SJCRH30 (cell line): ENCODE results near the gene RSAD2. TPM values are rescaled to one million over a fixed set of nuclear protein-coding genes. Genes with fewer than 3 reads are reported as not detected.
"Not testable (repeated sequence)": the region's sequence is repeated elsewhere in the genome, so short reads cannot be mapped to it uniquely, and the experiment has no call there.

Experiments used
- DNase-seq, 2 experiments: peaks; one replicate each; pipeline ENCODE4 v3.0.0-alpha.2; 2015 to 2020
- H3K27ac ChIP-seq: fragments of 250-450 bp; sonication (Bioruptor Pico); 2 replicates; pipeline ENCODE4 v1.5.1; 2020; ENCODE audit warnings: mild to moderate bottlenecking, moderate library complexity
- H3K27me3 ChIP-seq: fragments of 250-450 bp; sonication (Bioruptor Pico); 2 replicates; pipeline ENCODE4 v1.5.1; 2020; ENCODE audit warnings: mild to moderate bottlenecking, moderate library complexity
- H3K36me3 ChIP-seq: fragments of 250-450 bp; sonication (Bioruptor Pico); 2 replicates; pipeline ENCODE4 v1.5.1; 2020; ENCODE audit warnings: mild to moderate bottlenecking, moderate library complexity
- H3K4me1 ChIP-seq: fragments of 250-450 bp; sonication (Bioruptor Pico); 2 replicates; pipeline ENCODE4 v1.5.1; 2020; ENCODE audit warnings: mild to moderate bottlenecking, moderate library complexity
- H3K4me3 ChIP-seq: fragments of 250-450 bp; sonication (Bioruptor Pico); 2 replicates; pipeline ENCODE4 v1.5.1; 2020; ENCODE audit warnings: mild to moderate bottlenecking, moderate library complexity
- H3K9me3 ChIP-seq: fragments of 250-450 bp; sonication (Bioruptor Pico); replicated peaks from 2 replicates; pipeline ENCODE4 v1.5.1; 2020; ENCODE audit warnings: mild to moderate bottlenecking, moderate library complexity
- total RNA-seq: library from RNA; depleted of rRNA; stranded (reverse); fragments of >200 nt; shearing (Covaris generic); gene quantifications from 2 replicates; pipeline ENCODE4 v1.2.3, GENCODE V29; 2014

RSAD2 gene
- total RNA-seq, 1 experiment from 2014 or later: not detected

GRCh38 chr2:6878549-6878948 lies 972 bp downstream of the RSAD2 start:
- DNase-seq: no peak
- Histone ChIP-seq H3K36me3 (no peaks in the 10 kb centered on the region), H3K27me3 (no peaks in the 10 kb centered on the region), H3K9me3 (peaks cover 12% of the 10 kb centered on the region), H3K4me3 (no peak overlapping the region), H3K27ac (no peak overlapping the region), H3K4me1 (no peaks in the 10 kb centered on the region)

- Histone ChIP-seq H3K36me3 (no peaks in the 10 kb centered on the region), H3K27ac (no peak overlapping the region), H3K4me3 (no peak overlapping the region), H3K4me1 (no peaks in the 10 kb centered on the region), H3K27me3 (no peaks in the 10 kb centered on the region), H3K9me3 (peaks cover 12% of the 10 kb centered on the region)
- no peak for DNase-seq
Measured at GRCh38 chr2:6879011-6879410, 1.4 kb downstream of the RSAD2 start.

- Histone ChIP-seq H3K36me3 (no peaks in the 10 kb centered on the region), H3K27me3 (no peaks in the 10 kb centered on the region), H3K4me1 (no peaks in the 10 kb centered on the region), H3K27ac (no peak overlapping the region), H3K9me3 (peaks cover 8% of the 10 kb centered on the region), H3K4me3 (no peak overlapping the region)
- DNase-seq: no peak
Measured at GRCh38 chr2:6880200-6880733, 2.7 kb downstream of the RSAD2 start.

DNA sequence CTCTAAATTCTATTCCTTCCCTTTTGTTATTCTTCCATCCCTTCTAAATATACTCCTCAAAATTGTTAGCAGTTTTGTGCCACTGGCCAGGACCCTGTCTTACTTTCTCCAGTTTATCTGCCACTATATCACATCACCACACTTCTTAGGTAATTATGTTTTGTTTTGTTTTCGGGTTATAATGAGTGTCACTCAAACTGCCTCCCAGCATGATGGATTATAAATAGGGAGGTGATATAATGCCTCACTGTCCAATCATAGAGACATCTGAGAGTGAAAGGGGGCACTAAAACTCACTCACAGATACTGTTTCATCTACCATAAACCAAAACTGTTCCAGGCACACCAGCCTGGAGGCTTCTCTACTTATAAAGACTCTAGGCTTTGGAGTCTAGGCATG lies 3.5 kb downstream of the RSAD2 start:
- Histone ChIP-seq H3K27ac (no peak overlapping the region), H3K36me3 (no peaks in the 10 kb centered on the region)

GRCh38 chr2:6881516-6881915 lies 3.9 kb downstream of the RSAD2 start:
- Histone ChIP-seq H3K4me1 (no peaks in the 10 kb centered on the region), H3K9me3 (peaks cover 8% of the 10 kb centered on the region), H3K27me3 (no peaks in the 10 kb centered on the region), H3K27ac (no peak overlapping the region), H3K4me3 (no peak overlapping the region), H3K36me3 (no peaks in the 10 kb centered on the region)
- DNase-seq: no peak

More for the DNA sequence above, 3.5 kb downstream of the RSAD2 start:
- H3K9me3 ChIP-seq: peaks cover 8% of the 10 kb centered on the region
- H3K4me3 ChIP-seq: no peak overlapping the region
- DNase-seq: no peak
- H3K4me1 ChIP-seq: no peaks in the 10 kb centered on the region
- no peaks in the 10 kb centered on the region for H3K27me3 ChIP-seq

GRCh38 chr2:6883448-6884122 lies 6.0 kb downstream of the RSAD2 start:
- Histone ChIP-seq H3K4me1 (no peaks in the 10 kb centered on the region), H3K27ac (no peak overlapping the region), H3K9me3 (peaks cover 8% of the 10 kb centered on the region), H3K27me3 (no peaks in the 10 kb centered on the region), H3K36me3 (no peaks in the 10 kb centered on the region), H3K4me3 (no peak overlapping the region)
- no peak for DNase-seq

GRCh38 chr2:6885551-6885950 lies 8.0 kb downstream of the RSAD2 start:
- no peaks in the 10 kb centered on the region for H3K9me3 ChIP-seq

DNA sequence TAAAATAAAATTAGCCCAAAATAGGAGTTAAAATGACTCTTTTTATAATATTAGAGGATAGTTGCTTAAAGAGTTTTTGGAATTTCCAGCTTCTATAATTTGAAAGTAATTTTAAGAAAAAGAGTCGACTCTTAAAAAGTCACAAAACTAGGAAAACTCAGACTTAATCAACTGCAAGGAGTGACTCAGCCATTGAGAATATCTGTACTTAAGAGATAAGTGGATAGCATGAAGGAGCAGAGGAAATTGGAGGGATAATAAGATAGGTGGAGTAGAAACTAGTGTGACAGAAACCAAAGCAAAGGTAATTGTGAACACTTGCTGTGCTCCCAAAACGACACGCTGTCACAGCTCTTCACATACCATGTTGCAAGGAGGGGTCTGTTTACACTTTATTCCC lies 8.4 kb downstream of the RSAD2 start:
- no peaks in the 10 kb centered on the region for H3K9me3 ChIP-seq
- DNase-seq: no peak
- no peaks in the 10 kb centered on the region for H3K36me3 ChIP-seq
- H3K27ac ChIP-seq: no peak overlapping the region
- no peaks in the 10 kb centered on the region for H3K27me3 ChIP-seq
- H3K4me1 ChIP-seq: no peaks in the 10 kb centered on the region
- no peak overlapping the region for H3K4me3 ChIP-seq

More at GRCh38 chr2:6885551-6885950, 8.0 kb downstream of the RSAD2 start:
- Histone ChIP-seq H3K4me3 (no peak overlapping the region), H3K4me1 (no peaks in the 10 kb centered on the region), H3K36me3 (no peaks in the 10 kb centered on the region), H3K27ac (no peak overlapping the region), H3K27me3 (no peaks in the 10 kb centered on the region)
- no peak for DNase-seq

- Histone ChIP-seq H3K27ac (no peak overlapping the region), H3K4me1 (no peaks in the 10 kb centered on the region), H3K4me3 (no peak overlapping the region), H3K36me3 (no peaks in the 10 kb centered on the region), H3K9me3 (no peaks in the 10 kb centered on the region), H3K27me3 (no peaks in the 10 kb centered on the region)
- no peak for DNase-seq
Measured at GRCh38 chr2:6887751-6888192, 10.2 kb downstream of the RSAD2 start.

GRCh38 chr2:6888724-6889123 lies 11.1 kb downstream of the RSAD2 start:
- Histone ChIP-seq H3K27me3 (no peaks in the 10 kb centered on the region), H3K36me3 (no peaks in the 10 kb centered on the region), H3K9me3 (no peaks in the 10 kb centered on the region), H3K4me1 (no peaks in the 10 kb centered on the region), H3K27ac (no peak overlapping the region), H3K4me3 (no peak overlapping the region)
- DNase-seq: no peak

DNA sequence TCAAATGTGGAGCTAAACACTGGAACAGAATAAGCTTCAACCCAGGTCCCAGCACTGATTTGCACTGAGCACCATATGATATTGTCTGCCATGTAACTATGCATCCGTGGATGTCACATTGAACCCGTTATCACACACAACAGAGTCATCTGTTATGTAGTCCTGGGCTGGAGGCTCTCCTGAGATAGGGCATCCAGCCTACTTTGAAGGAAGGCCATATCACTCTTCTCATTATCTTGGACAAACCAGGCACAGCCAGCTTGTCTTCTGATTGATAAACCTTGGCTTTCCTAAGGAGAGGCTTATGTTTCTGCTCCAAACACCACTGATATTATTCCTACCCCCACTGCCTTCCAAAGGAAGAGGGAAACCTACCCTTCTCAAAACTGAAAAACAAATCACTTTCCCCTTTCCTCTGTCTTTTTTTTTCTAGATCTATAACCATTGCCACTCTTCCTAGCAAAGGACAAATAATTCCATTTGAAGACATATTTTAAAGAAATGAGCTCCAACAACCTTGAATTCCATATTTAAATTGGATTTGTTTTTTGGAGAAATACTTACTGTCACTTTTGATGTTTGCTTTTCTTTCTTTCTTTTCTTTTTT lies 16.4 kb downstream of the RSAD2 start:
- Histone ChIP-seq H3K27ac (no peak overlapping the region), H3K4me1 (no peaks in the 10 kb centered on the region), H3K9me3 (no peaks in the 10 kb centered on the region), H3K27me3 (no peaks in the 10 kb centered on the region), H3K36me3 (no peaks in the 10 kb centered on the region), H3K4me3 (no peak overlapping the region)
- DNase-seq: no peak

DNA sequence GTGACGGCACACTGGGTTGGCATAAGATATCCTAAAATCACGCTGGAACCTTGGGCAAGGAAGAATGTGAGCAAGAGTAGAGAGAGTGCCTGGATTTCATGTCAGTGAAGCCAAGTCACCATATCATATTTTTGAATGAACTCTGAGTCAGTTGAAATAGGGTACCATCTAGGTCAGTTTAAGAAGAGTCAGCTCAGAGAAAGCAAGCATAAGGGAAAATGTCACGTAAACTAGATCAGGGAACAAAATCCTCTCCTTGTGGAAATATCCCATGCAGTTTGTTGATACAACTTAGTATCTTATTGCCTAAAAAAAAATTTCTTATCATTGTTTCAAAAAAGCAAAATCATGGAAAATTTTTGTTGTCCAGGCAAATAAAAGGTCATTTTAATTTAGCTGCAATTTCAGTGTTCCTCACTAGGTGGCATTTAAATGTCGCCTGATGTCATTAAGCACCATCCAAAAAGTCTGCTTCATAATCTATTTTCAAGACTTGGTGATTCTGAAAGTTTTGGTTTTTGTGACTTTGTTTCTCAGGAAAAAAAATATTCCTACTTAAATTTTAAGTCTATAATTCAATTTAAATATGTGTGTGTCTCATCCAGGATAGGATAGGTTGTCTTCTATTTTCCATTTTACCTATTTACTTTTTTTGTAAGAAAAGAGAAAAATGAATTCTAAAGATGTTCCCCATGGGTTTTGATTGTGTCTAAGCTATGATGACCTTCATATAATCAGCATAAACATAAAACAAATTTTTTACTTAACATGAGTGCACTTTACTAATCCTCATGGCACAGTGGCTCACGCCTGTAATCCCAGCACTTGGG lies 19.6 kb downstream of the RSAD2 start:
- Histone ChIP-seq H3K9me3 (no peaks in the 10 kb centered on the region; the same call in 1 of the 2 replicates), H3K27ac (no peak overlapping the region), H3K4me1 (0 out of 2 replicates have a peak, but pooled peaks cover 3% of the 10 kb centered on the region), H3K4me3 (no peak overlapping the region), H3K36me3 (no peaks in the 10 kb centered on the region), H3K27me3 (no peaks in the 10 kb centered on the region)
- peak in 1 of 2 experiments; percentile 56 for DNase-seq

GRCh38 chr2:6902581-6902980 lies 25.0 kb downstream of the RSAD2 start:
- H3K27ac ChIP-seq, H3K4me3 ChIP-seq, H3K4me1 ChIP-seq, H3K9me3 ChIP-seq, DNase-seq, H3K27me3 ChIP-seq, H3K36me3 ChIP-seq: not testable (repeated sequence)

DNA sequence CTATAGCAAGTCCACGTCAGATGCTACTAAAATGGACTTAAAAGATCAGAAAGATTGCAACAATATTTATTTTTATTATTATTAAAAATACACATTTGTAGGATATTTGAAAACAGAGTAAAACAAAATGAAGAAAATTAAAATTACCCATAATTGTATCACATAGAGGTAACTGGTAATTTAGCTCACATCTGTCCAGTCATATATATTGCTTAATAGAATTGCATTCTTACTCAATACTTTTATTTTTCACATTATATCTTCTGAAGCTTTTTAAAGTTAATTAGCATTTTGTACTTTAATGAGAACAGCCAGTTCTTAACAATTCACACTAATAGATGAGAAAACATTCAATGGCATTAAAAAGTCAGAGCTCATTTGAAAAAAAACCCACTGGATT lies 28.1 kb downstream of the RSAD2 start:
- H3K27me3 ChIP-seq: peaks cover 19% of the 10 kb centered on the region
- no peaks in the 10 kb centered on the region for H3K36me3 ChIP-seq
- no peaks in the 10 kb centered on the region; the same call in 1 of the 2 replicates for H3K9me3 ChIP-seq
- no peaks in the 10 kb centered on the region for H3K4me1 ChIP-seq
- H3K27ac ChIP-seq: no peak overlapping the region
- H3K4me3 ChIP-seq: no peak overlapping the region
- no peak for DNase-seq

DNA sequence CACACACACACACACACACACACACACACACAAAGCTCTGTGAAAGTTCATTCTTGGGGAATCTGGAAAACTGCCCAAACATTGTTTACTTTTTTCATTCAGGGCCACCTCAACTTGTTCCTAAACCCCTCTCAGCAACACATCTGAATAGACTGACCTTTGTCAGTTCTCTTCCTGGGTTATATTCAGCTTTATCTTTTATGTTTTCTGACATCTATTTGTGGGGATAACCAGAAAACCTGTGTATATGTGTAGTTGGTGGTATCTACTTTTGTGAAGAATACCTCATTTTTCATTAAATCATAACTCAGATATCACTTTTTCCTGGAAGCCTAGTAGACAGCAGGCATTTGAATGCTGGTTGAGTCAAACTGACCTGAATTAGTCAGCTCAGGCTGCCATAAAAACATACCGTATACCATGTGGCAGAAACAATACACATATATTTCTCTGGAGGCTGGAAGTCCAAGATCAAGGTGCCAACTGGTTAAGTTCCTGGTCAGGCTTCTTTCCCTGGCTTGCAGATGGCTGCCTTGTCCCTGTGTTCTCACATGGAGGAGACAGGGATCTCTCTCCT lies 28.7 kb downstream of the RSAD2 start:
- no peak for DNase-seq
- Histone ChIP-seq H3K4me3 (no peak overlapping the region), H3K27ac (no peak overlapping the region), H3K9me3 (no peaks in the 10 kb centered on the region), H3K27me3 (peaks cover 19% of the 10 kb centered on the region), H3K4me1 (no peaks in the 10 kb centered on the region), H3K36me3 (no peaks in the 10 kb centered on the region)
